Progenitor cell of endocrine pancreas (in vitro differentiated cells): Measurements from ENCODE around the gene STRN3. TPM values are rescaled to one million over a fixed set of nuclear protein-coding genes. Genes with fewer than 3 reads are reported as not detected.
"Not testable (repeated sequence)": the region's sequence is repeated elsewhere in the genome, so short reads cannot be mapped to it uniquely, and the experiment has no call there.

Experiments used
- DNase-seq: peaks from one replicate; pipeline ENCODE4 v3.0.0; 2021; ENCODE audit warnings: low spot score; ENCODE audit not compliant: unreplicated experiment
- H3K27ac Mint-ChIP-seq: 2 replicates; pipeline ENCODE4 v1.8.0; 2021; ENCODE audit warnings: mild to moderate bottlenecking, moderate library complexity, mixed read lengths
- H3K27me3 Mint-ChIP-seq: 2 replicates; pipeline ENCODE4 v1.8.0; 2021; ENCODE audit warnings: mixed read lengths
- H3K36me3 Mint-ChIP-seq: 2 replicates; pipeline ENCODE4 v1.8.0; 2022; ENCODE audit warnings: mixed read lengths; ENCODE audit not compliant: insufficient read depth
- H3K4me1 Mint-ChIP-seq: 2 replicates; pipeline ENCODE4 v1.8.0; 2021; ENCODE audit warnings: low read depth, mixed read lengths
- H3K4me3 Mint-ChIP-seq: 2 replicates; pipeline ENCODE4 v1.8.0; 2021; ENCODE audit warnings: low read depth, mild to moderate bottlenecking, moderate library complexity, mixed read lengths
- H3K9me3 Mint-ChIP-seq: 2 replicates; pipeline ENCODE4 v1.8.0; 2021; ENCODE audit warnings: low read depth, mixed read lengths
- CTCF ChIP-seq: fragments of 200-600 bp; sonication (generic); IDR thresholded peaks from one replicate; pipeline ENCODE4 v1.5.0; 2021; ENCODE audit warnings: antibody characterized with exemption, mild to moderate bottlenecking; ENCODE audit not compliant: unreplicated experiment
- total RNA-seq: library from RNA; stranded (reverse); gene quantifications from 2 replicates; pipeline ENCODE4 v1.2.1, GENCODE V29; 2021

The STRN3 gene
- total RNA-seq, 1 donor from 2014 or later: 46.7 TPM

GRCh38 chr14:31057035-31057434, 30.9 kb upstream of the STRN3 start:
- Mint-ChIP-seq H3K36me3 (no peaks in the 10 kb centered on the region), H3K9me3 (no peaks in the 10 kb centered on the region), H3K4me1 (peaks cover 11% of the 10 kb centered on the region), H3K27me3 (no peaks in the 10 kb centered on the region), H3K4me3 (no peak overlapping the region), H3K27ac (no peak overlapping the region)
- no peak for DNase-seq
- TF ChIP-seq CTCF: no peak

- H3K4me3 Mint-ChIP-seq, H3K27ac Mint-ChIP-seq, H3K27me3 Mint-ChIP-seq, H3K4me1 Mint-ChIP-seq, DNase-seq, H3K36me3 Mint-ChIP-seq, H3K9me3 Mint-ChIP-seq: not testable (repeated sequence)
Measured at GRCh38 chr14:31052905-31053586, 26.9 kb upstream of the STRN3 start.

- Mint-ChIP-seq H3K36me3 (peaks cover 3% of the 10 kb centered on the region), H3K27ac (no peak overlapping the region), H3K27me3 (no peaks in the 10 kb centered on the region), H3K9me3 (no peaks in the 10 kb centered on the region), H3K4me1 (no peaks in the 10 kb centered on the region), H3K4me3 (no peak overlapping the region)
- no peak for TF ChIP-seq CTCF
- DNase-seq: no peak
Measured at GRCh38 chr14:31051511-31051910, 25.3 kb upstream of the STRN3 start.

- TF ChIP-seq CTCF: no peak
Measured at GRCh38 chr14:31051023-31051422, 24.8 kb upstream of the STRN3 start.

GRCh38 chr14:31047503-31047902, 21.3 kb upstream of the STRN3 start:
- Mint-ChIP-seq H3K27ac (no peak overlapping the region), H3K4me3 (no peak overlapping the region), H3K27me3 (no peaks in the 10 kb centered on the region), H3K9me3 (no peaks in the 10 kb centered on the region), H3K4me1 (peaks cover 4% of the 10 kb centered on the region), H3K36me3 (peaks cover 5% of the 10 kb centered on the region)
- no peak for TF ChIP-seq CTCF
- DNase-seq: no peak

More at GRCh38 chr14:31051023-31051422, 24.8 kb upstream of the STRN3 start:
- DNase-seq: no peak
- Mint-ChIP-seq H3K4me3 (no peak overlapping the region), H3K27ac (no peak overlapping the region), H3K36me3 (peaks cover 3% of the 10 kb centered on the region), H3K9me3 (no peaks in the 10 kb centered on the region), H3K4me1 (no peaks in the 10 kb centered on the region), H3K27me3 (no peaks in the 10 kb centered on the region)

- H3K4me1 Mint-ChIP-seq: peaks cover 4% of the 10 kb centered on the region
- no peak overlapping the region for H3K27ac Mint-ChIP-seq
- no peaks in the 10 kb centered on the region for H3K27me3 Mint-ChIP-seq
- DNase-seq: no peak
- H3K9me3 Mint-ChIP-seq: no peaks in the 10 kb centered on the region
- no peak overlapping the region for H3K4me3 Mint-ChIP-seq
- TF ChIP-seq CTCF: no peak
- peaks cover 5% of the 10 kb centered on the region for H3K36me3 Mint-ChIP-seq
Measured at GRCh38 chr14:31045501-31046080, 19.4 kb upstream of the STRN3 start.
